ENCODE results near the gene TRIM9. TPM values are rescaled to one million over a fixed set of nuclear protein-coding genes. Genes with fewer than 3 reads are reported as not detected.

Gene TRIM9
- total and polyA plus RNA-seq, 9 of the 15 experiments (the other 6 are each of a cell fraction or from before 2014, with no cell fraction given) = 0.03 to 0.15 (median 0.04) TPM; not detected in 4

DNA sequence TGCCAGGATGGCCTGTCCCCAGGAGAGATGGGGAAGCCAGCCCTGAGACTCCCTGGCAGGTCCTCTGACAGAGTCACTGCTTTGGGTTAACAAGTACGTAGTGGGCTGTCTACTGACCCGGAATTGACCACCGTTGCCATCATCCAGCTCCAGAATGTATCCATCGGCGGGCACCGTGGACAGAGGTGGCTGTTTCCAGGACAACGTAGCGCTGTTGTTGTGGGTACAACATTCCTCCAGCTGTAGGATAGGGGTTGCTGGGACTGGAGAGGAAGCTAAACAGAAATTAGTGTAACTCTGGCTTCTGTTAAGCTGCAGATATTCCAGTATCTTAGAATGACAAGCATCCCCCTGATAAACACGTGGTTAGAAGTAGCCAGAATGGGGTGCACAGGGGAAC, 94.3 kb downstream of the TRIM9 start:
- ATAC-seq (no peak), DNase-seq (ENCODE audit: extremely low read depth in 1 of 4, low spot score in 3 of 4) (no peak), FAIRE-seq (no peak)
- Histone ChIP-seq H3K27ac (ENCODE audit: extremely low read depth, low read depth, low read length) (no peak overlapping the region), H3K4me2 (ENCODE audit: insufficient read depth, low read length) (no peak overlapping the region), H4K20me1 (replicated peaks; ENCODE audit: control insufficient read depth, insufficient read depth, low read length) (no peaks in the 10 kb centered on the region), H3K4me3 (no peak overlapping the region), H2AFZ (ENCODE audit: low read depth, low read length) (no peak overlapping the region), H3K9ac (ENCODE audit: insufficient read depth in 1 of 2, low read depth in 2 of 2, low read length in 2 of 2) (no peak overlapping the region), H3K9me1 (ENCODE audit: control insufficient read depth, insufficient read depth, low read length) (no peaks in the 10 kb centered on the region), H3K36me3 (ENCODE audit: control insufficient read depth, insufficient read depth, low read length) (no peaks in the 10 kb centered on the region), H3K4me1 (replicated peaks in 1 of 2; ENCODE audit: control insufficient read depth in 2 of 2, insufficient read depth in 2 of 2, low read length in 2 of 2) (no peaks in the 10 kb centered on the region), H3K79me2 (ENCODE audit: control insufficient read depth, insufficient read depth, low read length) (no peaks in the 10 kb centered on the region), H3K27me3 (ENCODE audit: control insufficient read depth in 2 of 2, insufficient read depth in 2 of 2, low read length in 2 of 2) (peaks cover 14 to 22% of the 10 kb centered on the region in 2 experiments; a peak in 4 of 5 replicates), H3K9me3 (replicated peaks; ENCODE audit: control insufficient read depth, insufficient read depth, low read depth, low read length) (no peaks in the 10 kb centered on the region)
- in situ Hi-C loops (cut with MboI) = no loop called here
- intact Hi-C loops (cut with micrococcal nuclease) = no loop called here
- ChIA-PET POLR2A (no interaction called here), CTCF (ENCODE audit: low intra/inter-chr PET ratio) (no interaction called here)
- TF ChIP-seq PCBP1 (IDR thresholded peaks at IDR 0.05; ENCODE audit: low read depth, low read length, poor library complexity, severe bottlenecking) (no peak), CXXC5 (CRISPR knock-in tag; IDR thresholded peaks at IDR 0.05) (no peak), ZNF133 (CRISPR knock-in tag; IDR thresholded peaks at IDR 0.05) (no peak), NR3C1 (CRISPR knock-in tag; IDR thresholded peaks at IDR 0.05) (no peak), SUPT5H (IDR thresholded peaks at IDR 0.05) (no peak), PCBP2 (IDR thresholded peaks at IDR 0.05; ENCODE audit: low read depth, low read length, poor library complexity, severe bottlenecking) (no peak)
- TF ChIP-seq, protein P1, sequence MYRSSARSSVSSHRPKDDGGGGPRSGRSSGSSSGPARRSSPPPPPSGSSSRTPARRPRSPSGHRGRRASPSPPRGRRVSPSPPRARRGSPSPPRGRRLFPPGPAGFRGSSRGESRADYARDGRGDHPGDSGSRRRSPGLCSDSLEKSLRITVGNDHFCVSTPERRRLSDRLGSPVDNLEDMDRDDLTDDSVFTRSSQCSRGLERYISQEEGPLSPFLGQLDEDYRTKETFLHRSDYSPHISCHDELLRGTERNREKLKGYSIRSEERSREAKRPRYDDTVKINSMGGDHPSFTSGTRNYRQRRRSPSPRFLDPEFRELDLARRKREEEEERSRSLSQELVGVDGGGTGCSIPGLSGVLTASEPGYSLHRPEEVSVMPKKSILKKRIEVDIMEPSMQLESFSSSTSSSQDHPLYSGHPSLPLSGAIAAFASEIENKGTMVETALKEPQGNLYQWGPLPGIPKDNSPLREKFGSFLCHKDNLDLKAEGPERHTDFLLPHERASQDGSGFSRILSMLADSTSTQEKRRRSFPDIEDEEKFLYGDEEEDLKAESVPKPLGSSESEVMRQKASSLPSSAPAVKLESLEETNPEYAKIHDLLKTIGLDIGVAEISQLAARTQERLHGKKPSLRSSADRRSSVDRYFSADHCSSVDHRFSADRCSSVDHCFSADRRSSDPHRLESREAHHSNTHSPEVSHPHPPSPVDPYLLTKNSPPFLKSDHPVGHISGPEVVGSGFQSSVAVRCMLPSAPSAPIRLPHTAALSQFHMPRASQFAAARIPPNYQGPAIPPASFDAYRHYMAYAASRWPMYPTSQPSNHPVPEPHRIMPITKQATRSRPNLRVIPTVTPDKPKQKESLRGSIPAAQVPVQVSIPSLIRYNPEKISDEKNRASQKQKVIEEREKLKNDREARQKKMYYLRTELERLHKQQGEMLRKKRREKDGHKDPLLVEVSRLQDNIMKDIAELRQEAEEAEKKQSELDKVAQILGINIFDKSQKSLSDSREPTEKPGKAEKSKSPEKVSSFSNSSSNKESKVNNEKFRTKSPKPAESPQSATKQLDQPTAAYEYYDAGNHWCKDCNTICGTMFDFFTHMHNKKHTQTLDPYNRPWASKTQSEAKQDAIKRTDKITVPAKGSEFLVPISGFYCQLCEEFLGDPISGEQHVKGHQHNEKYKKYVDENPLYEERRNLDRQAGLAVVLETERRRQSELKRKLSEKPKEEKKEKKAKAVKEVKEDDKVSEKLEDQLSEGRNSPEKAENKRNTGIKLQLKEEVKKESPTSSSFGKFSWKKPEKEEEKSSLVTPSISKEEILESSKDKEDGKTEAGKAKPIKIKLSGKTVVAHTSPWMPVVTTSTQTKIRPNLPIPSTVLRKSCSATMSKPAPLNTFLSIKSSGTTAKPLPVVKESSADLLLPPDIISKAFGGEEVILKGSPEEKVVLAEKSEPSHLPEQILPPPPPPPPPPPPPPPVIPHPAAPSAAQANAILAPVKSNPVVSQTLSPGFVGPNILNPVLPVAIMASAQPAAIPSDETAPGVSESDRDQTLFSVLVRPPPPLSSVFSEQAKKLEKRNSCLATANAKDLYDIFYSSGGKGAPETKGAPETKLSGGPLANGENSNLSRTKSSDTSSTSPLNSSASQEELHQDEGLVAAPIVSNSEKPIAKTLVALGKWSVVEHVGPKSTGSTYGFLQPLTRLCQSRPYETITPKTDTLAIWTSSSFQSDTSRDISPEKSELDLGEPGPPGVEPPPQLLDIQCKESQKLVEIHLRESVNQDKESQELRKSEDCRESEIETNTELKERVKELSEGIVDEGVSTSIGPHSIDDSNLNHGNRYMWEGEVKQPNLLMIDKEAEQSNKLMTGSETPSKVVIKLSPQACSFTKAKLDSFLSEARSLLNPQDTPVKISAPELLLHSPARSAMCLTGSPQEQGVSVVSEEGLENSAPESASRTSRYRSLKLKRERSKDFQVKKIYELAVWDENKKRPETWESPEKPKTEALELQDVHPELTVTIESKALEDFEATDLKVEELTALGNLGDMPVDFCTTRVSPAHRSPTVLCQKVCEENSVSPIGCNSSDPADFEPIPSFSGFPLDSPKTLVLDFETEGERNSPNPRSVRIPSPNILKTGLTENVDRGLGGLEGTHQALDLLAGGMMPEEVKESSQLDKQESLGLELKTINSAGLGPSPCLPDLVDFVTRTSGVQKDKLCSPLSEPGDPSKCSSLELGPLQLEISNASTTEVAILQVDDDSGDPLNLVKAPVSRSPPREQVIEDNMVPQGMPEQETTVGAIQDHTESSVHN (IDR thresholded peaks at IDR 0.05; ENCODE audit: borderline replicate concordance in 1 of 2, low read depth in 1 of 2) = no peak
- TF ChIP-seq, protein P2, sequence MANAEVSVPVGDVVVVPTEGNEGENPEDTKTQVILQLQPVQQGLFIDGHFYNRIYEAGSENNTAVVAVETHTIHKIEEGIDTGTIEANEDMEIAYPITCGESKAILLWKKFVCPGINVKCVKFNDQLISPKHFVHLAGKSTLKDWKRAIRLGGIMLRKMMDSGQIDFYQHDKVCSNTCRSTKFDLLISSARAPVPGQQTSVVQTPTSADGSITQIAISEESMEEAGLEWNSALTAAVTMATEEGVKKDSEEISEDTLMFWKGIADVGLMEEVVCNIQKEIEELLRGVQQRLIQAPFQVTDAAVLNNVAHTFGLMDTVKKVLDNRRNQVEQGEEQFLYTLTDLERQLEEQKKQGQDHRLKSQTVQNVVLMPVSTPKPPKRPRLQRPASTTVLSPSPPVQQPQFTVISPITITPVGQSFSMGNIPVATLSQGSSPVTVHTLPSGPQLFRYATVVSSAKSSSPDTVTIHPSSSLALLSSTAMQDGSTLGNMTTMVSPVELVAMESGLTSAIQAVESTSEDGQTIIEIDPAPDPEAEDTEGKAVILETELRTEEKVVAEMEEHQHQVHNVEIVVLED (CRISPR knock-in tag; IDR thresholded peaks at IDR 0.05) = no peak
- TF ChIP-seq, protein P3, sequence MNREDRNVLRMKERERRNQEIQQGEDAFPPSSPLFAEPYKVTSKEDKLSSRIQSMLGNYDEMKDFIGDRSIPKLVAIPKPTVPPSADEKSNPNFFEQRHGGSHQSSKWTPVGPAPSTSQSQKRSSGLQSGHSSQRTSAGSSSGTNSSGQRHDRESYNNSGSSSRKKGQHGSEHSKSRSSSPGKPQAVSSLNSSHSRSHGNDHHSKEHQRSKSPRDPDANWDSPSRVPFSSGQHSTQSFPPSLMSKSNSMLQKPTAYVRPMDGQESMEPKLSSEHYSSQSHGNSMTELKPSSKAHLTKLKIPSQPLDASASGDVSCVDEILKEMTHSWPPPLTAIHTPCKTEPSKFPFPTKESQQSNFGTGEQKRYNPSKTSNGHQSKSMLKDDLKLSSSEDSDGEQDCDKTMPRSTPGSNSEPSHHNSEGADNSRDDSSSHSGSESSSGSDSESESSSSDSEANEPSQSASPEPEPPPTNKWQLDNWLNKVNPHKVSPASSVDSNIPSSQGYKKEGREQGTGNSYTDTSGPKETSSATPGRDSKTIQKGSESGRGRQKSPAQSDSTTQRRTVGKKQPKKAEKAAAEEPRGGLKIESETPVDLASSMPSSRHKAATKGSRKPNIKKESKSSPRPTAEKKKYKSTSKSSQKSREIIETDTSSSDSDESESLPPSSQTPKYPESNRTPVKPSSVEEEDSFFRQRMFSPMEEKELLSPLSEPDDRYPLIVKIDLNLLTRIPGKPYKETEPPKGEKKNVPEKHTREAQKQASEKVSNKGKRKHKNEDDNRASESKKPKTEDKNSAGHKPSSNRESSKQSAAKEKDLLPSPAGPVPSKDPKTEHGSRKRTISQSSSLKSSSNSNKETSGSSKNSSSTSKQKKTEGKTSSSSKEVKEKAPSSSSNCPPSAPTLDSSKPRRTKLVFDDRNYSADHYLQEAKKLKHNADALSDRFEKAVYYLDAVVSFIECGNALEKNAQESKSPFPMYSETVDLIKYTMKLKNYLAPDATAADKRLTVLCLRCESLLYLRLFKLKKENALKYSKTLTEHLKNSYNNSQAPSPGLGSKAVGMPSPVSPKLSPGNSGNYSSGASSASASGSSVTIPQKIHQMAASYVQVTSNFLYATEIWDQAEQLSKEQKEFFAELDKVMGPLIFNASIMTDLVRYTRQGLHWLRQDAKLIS (CRISPR knock-in tag; IDR thresholded peaks at IDR 0.05) = no peak
- BruUV-seq (replicated peaks) = no TSS peak
- WGBS (ENCODE audit: insufficient coverage, low coverage, missing lambda C conversion rate) = 0% methylated on average over 4 of the region's 9 CpGs

Data from K562 (cell line).